ENCODE measurements around the gene ELN. TPM values are rescaled to one million over a fixed set of nuclear protein-coding genes. Genes with fewer than 3 reads are reported as not detected.

Gene ELN
- total RNA-seq, 1 donor from 2014 or later = 15,554 TPM

GRCh38 chr7:74061840-74062539, 34.0 kb downstream of the ELN start:
- H3K4me3 Mint-ChIP-seq (ENCODE audit: unreplicated experiment) = peak overlapping the region; percentile 31
- no peaks in the 10 kb centered on the region for H3K27me3 Mint-ChIP-seq (ENCODE audit: low read depth)
- peaks cover 30% of the 10 kb centered on the region for H3K4me1 Mint-ChIP-seq (ENCODE audit: low read depth)
- peaks cover 57% of the 10 kb centered on the region for H3K36me3 Mint-ChIP-seq (ENCODE audit: low read depth)
- TF ChIP-seq CTCF (IDR thresholded peaks at IDR 0.05) = no peak
- peak overlapping the region; percentile 97 for H3K27ac Mint-ChIP-seq (ENCODE audit: unreplicated experiment)
- DNase-seq (ENCODE audit: low spot score) = peak; percentile 91
- H3K9me3 Mint-ChIP-seq (ENCODE audit: low read depth) = no peaks in the 10 kb centered on the region

- TF ChIP-seq CTCF (IDR thresholded peaks at IDR 0.05) = no peak
- peak overlapping the region; percentile 90 for H3K27ac Mint-ChIP-seq (ENCODE audit: unreplicated experiment)
- no peak overlapping the region for H3K4me3 Mint-ChIP-seq (ENCODE audit: unreplicated experiment)
- peaks cover 53% of the 10 kb centered on the region for H3K36me3 Mint-ChIP-seq (ENCODE audit: low read depth)
- peaks cover 25% of the 10 kb centered on the region for H3K4me1 Mint-ChIP-seq (ENCODE audit: low read depth)
- H3K9me3 Mint-ChIP-seq (ENCODE audit: low read depth) = no peaks in the 10 kb centered on the region
- no peak for DNase-seq (ENCODE audit: low spot score)
- H3K27me3 Mint-ChIP-seq (ENCODE audit: low read depth) = no peaks in the 10 kb centered on the region
These were observed 35.3 kb downstream of the ELN start for GRCh38 chr7:74063223-74063641.

GRCh38 chr7:74063646-74064045, 35.7 kb downstream of the ELN start:
- no peak for DNase-seq (ENCODE audit: low spot score)
- Mint-ChIP-seq H3K27me3 (ENCODE audit: low read depth) (no peaks in the 10 kb centered on the region), H3K4me1 (ENCODE audit: low read depth) (peaks cover 21% of the 10 kb centered on the region), H3K9me3 (ENCODE audit: low read depth) (no peaks in the 10 kb centered on the region), H3K36me3 (ENCODE audit: low read depth) (peaks cover 49% of the 10 kb centered on the region), H3K4me3 (ENCODE audit: unreplicated experiment) (no peak overlapping the region), H3K27ac (ENCODE audit: unreplicated experiment) (peak overlapping the region; percentile 83)
- TF ChIP-seq CTCF (IDR thresholded peaks at IDR 0.05) = no peak

GRCh38 chr7:74064696-74065095, 36.7 kb downstream of the ELN start:
- H3K27ac Mint-ChIP-seq (ENCODE audit: unreplicated experiment) = peak overlapping the region; percentile 89
- H3K9me3 Mint-ChIP-seq (ENCODE audit: low read depth) = no peaks in the 10 kb centered on the region
- peaks cover 48% of the 10 kb centered on the region for H3K36me3 Mint-ChIP-seq (ENCODE audit: low read depth)
- TF ChIP-seq CTCF (IDR thresholded peaks at IDR 0.05) = no peak
- H3K4me1 Mint-ChIP-seq (ENCODE audit: low read depth) = peaks cover 26% of the 10 kb centered on the region
- no peak overlapping the region for H3K4me3 Mint-ChIP-seq (ENCODE audit: unreplicated experiment)
- DNase-seq (ENCODE audit: low spot score) = no peak
- H3K27me3 Mint-ChIP-seq (ENCODE audit: low read depth) = no peaks in the 10 kb centered on the region

GRCh38 chr7:74066626-74067025, 38.7 kb downstream of the ELN start:
- H3K9me3 Mint-ChIP-seq (ENCODE audit: low read depth) = no peaks in the 10 kb centered on the region
- no peak for TF ChIP-seq CTCF (IDR thresholded peaks at IDR 0.05)
- peaks cover 41% of the 10 kb centered on the region for H3K36me3 Mint-ChIP-seq (ENCODE audit: low read depth)
- peaks cover 20% of the 10 kb centered on the region for H3K4me1 Mint-ChIP-seq (ENCODE audit: low read depth)
- H3K27me3 Mint-ChIP-seq (ENCODE audit: low read depth) = no peaks in the 10 kb centered on the region
- DNase-seq (ENCODE audit: low spot score) = no peak
- H3K27ac Mint-ChIP-seq (ENCODE audit: unreplicated experiment) = peak overlapping the region; percentile 73
- H3K4me3 Mint-ChIP-seq (ENCODE audit: unreplicated experiment) = no peak overlapping the region

Measured in chondrocyte (in vitro differentiated cells).